GM18909 (cell line): ENCODE measurements around the gene CIAO3.
A peak's percentile ranks its signal among the peaks of the same experiment; 100 is the strongest.
"Not testable (repeated sequence)": the region's sequence is repeated elsewhere in the genome, so short reads cannot be mapped to it uniquely, and the experiment has no call there.

ENCODE experiments used
- ATAC-seq: cut with Tn5 transposase; IDR thresholded peaks from one replicate; pipeline ENCODE4 v1.9.1; 2021; ENCODE audit warnings: mild to moderate bottlenecking; ENCODE audit not compliant: unreplicated experiment, poor library complexity

CIAO3 gene

DNA sequence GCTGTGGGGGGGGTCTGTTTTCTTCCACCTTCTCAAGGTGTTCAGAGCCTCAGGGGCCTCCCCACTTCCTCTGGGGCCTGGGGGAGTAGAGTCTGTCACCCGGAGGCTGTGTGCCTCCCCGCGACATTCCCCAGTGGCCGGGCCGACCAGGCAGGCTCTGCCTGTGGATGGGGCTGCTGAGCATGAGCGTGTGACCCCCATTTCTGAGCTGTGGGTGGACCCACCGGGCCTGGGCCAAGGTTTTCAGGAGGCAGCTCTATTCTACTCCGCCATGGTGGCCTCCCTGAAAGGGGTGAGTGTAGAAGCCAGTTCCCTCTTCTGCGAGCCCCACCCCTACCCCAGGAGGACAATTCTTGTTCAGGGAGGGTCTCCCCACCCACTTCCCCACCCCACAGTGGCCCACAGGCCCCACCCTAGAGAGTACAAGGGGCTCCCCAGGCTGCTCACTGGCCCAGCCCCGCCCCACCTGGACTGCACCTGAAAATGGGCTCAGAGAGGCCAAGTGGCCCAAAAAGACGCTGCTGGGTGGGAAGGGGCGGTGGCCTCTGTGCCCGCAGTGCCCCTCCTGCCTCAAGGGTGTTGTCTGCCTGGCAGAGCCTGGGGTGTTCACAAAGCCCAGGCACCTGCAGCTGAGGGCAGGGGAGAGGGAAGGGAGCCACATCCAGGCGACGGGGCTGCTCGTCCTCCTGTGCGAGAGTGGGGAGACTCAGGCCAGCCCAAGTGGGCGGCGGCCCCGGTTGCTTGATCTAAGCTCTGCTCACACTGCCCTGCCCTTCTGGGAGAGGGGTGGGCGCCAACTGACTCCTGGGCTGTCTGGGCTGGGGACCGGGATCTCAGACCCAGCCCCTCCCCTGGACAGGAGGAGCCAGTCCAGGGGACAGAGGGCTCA, 21.1 kb upstream of the CIAO3 start:
- ATAC-seq, result no peak

GRCh38 chr16:760545-761343, 19.9 kb upstream of the CIAO3 start, which contains the start of gene MSLN:
TSS of gene MSLN (plus strand) at chr16:760734. CDS start at chr16:762681, 1,947 bp downstream.
- no peak for ATAC-seq

- no peak for ATAC-seq
These were observed 19.3 kb upstream of the CIAO3 start for GRCh38 chr16:760065-760464.

DNA sequence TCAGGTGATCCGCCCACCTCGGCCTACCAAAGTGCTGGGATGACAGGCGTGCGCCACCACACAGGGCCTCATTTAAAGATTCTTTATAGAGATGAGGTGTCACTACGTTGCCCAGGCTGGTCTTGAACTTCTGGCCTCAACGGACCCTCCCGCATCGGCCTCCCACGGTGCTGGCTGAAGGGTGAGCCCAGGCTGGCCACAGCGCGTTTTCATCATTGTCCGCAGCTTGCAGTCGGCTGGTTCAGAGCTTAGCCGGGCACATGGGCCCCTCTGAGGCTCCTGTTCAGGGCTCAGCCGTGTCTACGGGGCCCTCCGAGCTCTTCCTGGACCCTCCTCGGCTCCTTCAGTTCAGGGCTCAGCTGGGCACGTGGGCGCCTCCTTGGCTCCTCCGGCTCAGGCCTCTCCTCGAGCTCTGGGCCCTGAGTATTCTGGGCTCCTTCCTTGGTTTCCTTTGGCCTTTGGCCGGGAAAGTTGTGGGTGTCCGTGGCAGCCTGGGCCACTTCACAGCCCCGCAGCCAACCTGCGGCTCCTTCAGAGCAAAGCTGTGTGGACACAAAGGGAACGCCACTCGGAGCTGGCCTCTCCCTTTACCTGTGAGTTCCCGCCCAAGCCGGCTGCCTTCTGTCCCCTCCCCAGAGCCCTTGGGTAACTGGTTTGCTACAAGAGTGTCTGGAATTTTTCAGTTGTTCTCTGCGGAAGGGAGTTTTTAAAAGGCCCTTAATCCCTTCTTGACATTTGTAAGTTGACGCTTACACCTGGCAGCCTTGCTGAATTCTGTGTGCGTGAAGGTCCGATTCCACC, 18.5 kb upstream of the CIAO3 start:
- ATAC-seq, result no peak

GRCh38 chr16:756428-756827, 15.6 kb upstream of the CIAO3 start:
- ATAC-seq, result no peak

GRCh38 chr16:754656-755055, 13.9 kb upstream of the CIAO3 start:
- no peak for ATAC-seq

GRCh38 chr16:754121-754607, 13.4 kb upstream of the CIAO3 start:
- not testable (repeated sequence) for ATAC-seq

DNA sequence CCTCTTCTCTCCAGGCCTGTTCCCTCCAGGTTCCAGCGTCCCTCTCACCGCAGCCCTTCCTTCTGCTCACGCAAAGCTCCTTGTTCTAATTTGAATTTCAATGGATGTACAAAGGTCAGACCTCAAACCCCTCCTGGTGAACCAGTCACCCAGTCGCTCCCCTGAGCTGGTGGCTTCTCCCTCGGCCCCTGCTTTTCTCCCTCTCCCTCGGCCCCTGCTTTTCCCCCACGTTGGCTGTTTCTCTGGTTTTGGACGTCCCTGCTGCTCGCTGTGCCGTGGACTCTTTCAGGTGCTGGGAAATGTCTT, 11.2 kb upstream of the CIAO3 start:
- ATAC-seq, result no peak

DNA sequence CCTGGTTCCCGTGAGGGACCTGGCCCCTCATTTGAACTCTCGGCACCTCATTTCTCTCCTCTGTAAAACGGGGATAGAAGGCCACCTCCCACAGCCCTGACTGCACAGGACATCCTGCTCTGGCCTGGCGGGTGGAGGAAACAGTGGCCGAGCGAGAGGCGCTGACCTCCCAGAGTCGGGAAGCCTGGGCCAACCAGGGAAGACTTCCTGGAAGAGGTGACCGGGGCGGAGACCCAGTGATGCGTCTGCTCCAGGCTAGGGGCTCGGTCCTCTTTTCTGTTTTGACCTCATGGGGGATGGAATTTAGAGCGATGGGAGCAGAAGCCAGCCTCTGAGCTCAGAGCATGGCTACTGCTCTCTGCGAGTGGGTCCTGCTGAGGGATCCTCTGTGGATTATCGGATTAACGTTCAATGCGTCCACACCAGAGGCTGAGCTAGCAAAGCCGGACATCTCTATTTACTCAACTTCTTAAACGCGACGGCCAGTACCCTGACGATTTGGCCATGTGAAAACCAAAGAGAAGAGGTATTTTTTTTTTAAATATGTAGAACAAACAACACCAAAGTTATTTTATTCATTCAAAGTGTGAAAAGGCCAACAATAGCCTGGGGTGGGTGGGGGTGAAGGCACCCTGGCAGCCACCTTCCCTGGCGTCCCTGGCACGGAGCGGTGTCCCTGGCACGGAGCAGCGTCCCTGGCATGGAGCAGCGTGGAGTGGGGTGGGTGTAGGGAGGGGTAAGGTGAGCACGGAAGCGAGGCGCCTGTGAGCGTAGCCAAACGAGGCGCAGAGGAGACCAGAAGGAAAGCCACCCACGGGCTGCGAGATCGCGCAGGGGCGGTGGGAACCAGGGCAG, 10.6 kb upstream of the CIAO3 start:
- no peak for ATAC-seq

- no peak for ATAC-seq
These were observed 9.7 kb upstream of the CIAO3 start for GRCh38 chr16:750485-750884.

GRCh38 chr16:749010-749409, 8.2 kb upstream of the CIAO3 start:
- no peak for ATAC-seq

- no peak for ATAC-seq
These were observed 7.4 kb upstream of the CIAO3 start for GRCh38 chr16:747978-748746.

GRCh38 chr16:746637-747036, 5.8 kb upstream of the CIAO3 start:
- ATAC-seq, result no peak

DNA sequence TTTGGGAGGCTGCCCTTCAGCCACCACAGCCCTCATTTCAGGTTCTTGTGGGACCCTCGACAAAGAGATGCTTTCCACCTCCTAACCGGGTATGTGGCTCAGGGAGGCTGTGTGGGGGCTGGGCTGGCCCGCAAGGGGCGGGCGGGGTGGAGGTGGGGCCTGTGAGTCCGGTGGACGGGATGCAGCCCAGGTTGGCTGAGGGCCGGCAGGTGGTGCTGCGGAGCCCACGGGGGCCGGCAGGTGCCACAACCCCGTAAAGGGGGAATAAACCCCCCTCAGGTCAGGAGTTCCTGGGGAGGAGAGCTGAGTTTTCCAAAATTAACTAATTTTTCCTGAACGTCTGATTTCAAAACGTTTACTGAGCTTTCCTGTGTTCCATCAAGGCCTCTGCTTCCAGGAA, 4.9 kb upstream of the CIAO3 start:
- ATAC-seq, result no peak

- no peak for ATAC-seq
These were observed 3.1 kb upstream of the CIAO3 start for GRCh38 chr16:743794-744500.

GRCh38 chr16:742894-743293, 2.1 kb upstream of the CIAO3 start:
- ATAC-seq, result not testable (repeated sequence)

GRCh38 chr16:741986-742629, 1.3 kb upstream of the CIAO3 start:
- no peak for ATAC-seq

- ATAC-seq, result peak; percentile 22
These were observed 386 bp downstream of the CIAO3 start for GRCh38 chr16:740459-740763.
